Stromal cell of bone marrow (primary cell): ENCODE measurements around the gene KCNN3.

Experiments used
- DNase-seq: peaks from one replicate; pipeline ENCODE4 v3.0.0-alpha.2; 2012; ENCODE audit warnings: low read depth

KCNN3 gene

DNA sequence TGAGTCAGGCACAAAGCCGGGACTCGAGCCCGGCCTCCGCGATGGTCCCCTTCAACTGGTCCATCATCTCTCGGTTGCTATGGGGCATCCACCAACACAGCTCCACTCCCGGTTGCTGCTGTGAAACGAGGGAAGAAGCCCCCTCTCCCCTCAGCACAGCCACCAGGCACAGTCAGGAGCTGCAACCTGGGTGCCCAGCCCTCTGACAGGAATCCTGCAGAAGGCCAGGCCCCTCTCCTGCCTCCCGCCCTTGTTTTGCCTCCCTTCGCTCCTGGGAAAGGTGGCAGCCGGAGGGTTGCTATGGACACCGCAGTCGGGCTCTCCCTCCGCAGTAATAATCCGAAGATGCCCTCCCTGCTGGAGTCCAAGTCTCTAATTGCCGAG, 8.9 kb upstream of the KCNN3 start:
- DNase-seq: no peak

DNA sequence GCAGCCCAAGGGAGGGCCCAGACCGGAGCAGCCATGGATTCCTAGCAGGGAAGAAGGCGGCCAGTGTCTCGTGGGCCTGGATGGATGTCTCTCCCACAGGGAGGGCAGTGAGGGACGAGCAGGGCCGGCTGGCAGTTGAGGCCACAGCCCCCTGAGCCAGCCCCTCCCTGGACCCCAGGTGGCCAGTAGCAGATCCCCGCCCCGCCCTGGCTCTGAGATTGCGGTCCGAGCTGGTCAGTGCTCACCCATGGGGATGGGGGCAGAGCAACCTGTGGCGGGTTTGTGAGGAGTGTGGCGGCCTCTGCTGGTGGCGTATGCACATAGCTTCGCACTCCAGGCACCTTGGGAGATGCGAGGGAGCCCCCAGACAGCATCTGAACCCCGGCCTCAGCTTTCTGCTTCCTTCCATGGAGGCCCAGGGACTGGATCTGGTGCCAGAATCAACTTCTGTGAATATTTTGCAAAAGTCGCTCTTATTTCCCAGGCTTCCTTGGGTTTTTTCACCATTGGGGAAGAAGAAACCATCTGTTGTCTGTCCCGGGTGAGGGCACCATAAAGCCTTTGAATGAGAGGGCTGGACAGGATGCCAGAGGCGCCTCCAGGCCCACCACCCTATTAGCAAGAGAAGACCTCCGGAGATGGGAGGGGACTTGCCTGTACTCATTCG, 8.4 kb upstream of the KCNN3 start:
- DNase-seq: peak; percentile 23

DNA sequence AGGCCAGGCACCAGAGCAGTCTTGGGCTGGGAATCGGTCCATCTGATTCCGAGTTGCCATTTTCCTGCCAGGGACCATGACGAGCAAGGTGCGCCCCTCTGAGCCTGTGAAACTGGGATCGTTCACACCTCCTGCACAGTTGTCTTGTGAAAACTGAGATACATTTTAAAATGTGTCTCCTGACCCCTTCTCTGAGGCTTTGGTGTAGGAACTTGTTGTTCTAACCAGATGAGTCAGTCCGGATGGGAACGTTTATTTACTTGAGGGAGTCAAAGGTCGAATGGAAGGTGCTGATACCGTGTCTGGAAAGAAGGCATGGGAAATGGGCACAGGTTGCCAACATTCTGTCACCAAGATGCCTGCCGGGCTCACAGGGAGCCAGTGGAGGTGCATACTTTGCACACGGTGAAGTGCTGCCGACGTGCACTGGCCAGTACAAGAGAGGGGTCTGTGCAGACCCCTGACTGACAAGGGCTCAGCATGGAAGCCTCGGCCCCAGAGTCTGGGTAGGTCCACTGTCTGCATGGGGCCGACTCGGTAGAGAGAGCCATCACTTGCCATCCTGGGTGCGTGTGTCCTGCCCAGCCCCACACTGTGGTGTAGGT, 7.4 kb upstream of the KCNN3 start:
- no peak for DNase-seq

DNA sequence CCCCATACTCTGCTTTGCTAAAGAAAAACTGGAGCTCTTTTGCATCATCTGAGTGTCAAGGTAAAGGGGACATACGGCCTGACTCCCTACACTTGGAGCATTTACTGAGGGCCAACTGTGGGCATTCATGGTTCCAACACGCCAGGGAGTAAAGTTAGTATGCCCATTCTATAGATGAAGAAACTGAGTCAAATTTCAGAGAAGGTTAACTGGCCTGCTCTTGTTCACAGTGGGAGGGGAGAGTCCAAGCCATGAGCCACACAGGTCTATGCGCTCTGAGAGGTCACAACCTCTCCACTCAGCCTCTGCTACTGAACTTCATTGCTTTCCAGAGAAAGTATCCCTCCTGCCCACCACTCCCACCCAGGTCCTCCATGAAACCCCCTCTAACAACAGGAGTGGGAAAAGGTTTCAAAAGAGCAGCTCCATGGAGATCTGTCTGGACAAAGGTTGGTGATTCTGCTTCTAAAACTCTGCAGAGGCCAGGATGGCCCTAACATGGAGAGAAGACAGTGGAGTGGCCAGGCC, 6.8 kb upstream of the KCNN3 start:
- no peak for DNase-seq

DNA sequence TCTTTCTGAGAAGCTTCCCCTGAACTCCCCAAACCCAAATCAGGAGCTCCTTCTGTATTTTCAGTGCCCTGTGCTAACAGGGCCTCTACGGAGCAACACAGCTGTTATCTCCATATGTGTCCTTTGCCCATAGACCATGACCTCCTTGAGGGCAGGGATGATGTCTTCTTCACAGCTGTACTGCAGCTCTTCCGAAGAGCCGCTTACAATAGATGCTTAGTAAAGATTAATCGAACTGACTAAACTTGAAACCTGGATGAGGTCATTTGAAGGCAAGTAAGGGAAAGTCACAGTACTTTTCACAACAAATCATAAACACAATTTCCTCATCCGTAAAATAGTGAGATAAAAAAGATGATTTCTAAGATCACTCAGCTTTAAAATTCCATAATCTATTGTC, 4.4 kb upstream of the KCNN3 start:
- no peak for DNase-seq

DNA sequence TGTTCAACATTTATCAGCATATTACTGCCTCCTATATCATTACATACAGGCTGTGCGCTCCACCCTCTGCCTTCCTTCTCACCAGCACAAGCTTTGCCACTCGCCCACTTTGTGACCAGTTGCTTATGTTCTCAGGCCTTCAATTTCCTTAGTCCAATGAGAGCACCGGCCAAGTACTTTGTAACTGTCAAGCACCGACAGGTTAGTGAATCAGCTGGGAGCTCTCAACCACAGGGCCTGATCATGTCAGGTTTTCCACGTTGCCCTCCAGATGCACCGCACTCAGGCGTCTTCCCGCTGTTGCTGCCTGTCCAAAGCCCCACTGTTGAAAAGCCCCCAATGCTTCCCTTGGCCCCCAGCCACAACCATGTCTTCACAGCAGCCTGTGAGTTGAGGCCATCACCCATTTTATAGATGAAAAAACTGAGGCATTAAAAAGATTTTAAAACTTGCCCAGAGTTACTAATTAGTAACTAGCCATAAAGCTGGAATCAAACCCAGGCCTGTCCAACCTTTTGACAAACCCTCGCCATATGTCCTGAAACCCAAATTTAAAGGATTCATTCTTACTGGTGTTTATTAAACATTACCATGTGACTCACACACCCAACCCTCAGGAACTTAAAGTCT, 3.4 kb upstream of the KCNN3 start:
- no peak for DNase-seq

DNA sequence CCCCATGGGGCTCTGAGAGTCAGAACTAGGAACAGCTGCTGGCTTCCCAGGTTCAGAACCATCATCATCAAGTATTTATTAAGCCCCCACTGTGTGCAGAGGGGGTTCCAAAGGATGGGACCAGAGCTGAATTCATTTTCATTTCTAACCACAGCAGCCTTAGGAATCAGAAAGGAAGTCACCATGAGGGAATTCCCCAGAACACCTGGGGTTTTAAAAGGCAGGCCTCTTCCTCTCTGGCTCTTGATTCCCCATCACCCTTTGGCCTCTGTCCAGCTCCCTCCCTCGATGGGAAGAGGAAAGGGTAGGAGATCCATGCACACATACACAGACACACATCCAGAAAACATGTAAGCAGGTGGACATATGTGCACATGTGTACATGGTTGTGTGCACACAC, 1.3 kb upstream of the KCNN3 start:
- DNase-seq: no peak

DNA sequence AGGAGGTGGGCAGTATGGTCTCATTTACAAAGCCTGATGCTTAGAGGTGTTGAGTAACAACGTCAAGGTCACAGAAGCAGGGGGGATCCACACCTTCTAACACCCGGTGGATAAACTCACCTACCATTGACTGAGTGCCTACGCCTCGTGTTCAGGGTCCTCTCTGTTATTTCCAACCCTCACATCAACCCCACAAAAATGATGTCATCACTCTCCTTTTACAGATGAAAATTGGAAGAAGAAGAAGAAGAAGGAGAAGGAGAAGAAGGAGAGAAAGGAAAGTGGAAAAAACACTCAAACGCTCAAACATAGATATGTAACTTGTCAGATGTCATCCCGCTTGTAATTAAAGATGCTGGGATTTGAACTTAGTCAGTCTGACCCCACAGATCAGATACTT, 653 bp upstream of the KCNN3 start:
- DNase-seq: no peak

DNA sequence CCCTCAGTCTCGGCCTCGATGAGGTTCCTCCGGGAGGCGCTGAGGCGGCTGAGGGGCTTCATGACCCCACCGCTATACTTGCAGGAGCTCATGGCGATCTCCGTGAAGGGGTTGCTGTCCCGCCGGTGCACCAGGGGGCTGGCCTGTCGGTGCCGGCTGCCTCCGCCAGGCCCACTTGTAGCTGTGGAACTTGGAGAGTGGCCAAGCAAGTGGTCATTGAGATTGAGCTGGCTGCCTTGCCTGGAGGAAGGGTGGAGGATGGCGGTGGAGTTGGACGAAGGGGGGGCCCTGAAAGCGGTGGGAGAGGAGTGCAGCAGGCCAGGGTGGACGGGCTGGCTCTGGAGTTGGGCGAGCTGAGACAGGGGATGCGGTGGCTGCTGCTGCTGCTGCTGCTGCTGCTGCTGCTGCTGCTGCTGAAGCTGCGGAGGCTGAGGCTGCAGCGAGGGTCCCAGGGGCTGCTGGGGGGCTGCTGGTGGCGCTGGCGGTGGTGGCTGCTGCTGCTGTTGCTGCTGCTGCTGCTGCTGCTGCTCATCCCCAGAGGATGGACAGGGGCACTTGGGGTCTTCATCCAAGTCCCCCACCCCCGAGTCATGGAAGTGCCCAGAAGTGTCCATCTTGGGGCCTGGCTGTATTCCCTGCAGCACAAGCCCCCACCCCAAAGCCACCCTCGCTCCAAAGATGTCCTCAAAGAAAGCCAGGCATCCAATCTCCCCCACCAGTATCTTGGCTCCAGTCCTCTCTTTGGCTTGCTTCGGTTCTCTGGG, 548 bp downstream of the KCNN3 start:
- no peak for DNase-seq

DNA sequence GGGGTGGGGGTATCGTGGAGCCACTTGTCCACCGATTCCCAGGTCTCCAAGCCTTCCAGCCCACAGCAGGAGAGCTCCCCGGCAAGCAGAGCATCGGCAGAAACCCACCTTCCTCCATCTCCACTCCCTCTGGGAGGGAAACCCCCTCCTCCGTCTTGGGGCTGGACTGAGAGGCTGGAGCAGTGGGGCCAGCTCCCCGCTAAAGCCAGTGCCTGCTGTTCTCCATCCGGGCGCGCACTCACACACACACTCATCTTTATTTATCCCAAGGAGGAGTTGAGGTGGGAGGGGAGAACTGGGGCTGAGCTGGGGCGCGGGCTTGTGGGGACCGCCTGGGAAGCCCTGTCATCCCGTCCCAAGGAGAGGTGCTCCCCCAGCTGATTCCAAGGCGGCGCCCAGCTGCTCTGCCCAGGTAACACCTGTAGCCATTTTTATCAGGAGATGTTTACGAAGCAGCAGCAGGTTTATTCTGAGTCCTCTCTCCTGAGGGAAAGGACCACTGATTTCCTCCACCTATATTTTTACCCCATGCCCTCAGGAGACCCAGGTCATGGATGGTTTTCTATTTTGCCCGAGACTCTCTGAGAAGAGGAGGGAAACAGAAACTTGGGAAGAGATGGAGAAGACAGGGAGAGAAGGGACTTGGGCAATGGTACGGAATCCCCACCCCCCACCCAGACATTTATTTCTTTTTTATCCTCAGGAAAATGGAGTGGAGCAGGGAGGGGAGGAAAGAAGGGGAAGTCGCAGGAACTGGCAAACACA, 2.1 kb downstream of the KCNN3 start:
- DNase-seq: no peak

DNA sequence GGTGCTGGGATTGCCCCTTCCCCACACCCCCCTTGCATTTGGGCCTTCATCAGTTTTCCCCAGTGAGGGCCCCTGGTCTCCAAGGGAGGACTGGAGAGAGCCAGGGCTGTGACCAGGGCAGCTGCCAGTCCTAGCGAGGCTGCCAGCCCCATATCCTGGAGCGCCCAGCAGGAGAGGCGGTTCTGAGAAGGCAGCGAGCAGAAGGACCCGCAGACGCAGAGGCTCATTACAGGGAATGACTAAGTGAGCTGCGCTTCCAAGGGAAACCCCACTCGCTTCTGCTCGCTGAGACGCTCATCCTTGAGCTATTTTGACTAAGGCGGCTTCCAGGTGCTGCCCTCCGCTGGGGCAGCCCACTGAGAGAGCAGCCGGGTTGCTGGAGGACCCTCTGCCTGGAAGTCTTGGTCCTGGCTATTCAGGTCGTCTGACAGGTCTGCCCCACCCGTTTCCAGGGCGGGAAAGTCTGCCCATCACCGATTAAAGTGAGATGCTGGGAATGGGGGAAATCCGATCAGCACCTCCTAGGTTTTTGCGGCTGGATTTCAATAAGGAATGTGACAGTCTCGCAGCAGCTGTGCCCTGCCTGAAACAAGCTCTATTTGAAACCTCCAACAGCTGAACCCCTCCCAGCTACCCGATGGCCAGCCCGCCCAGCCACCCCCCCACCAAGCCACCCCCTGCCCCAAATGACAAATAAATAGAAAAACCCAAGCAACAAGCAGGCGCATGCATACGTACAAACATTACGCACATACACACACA, 2.8 kb downstream of the KCNN3 start:
- DNase-seq: peak; percentile 44

DNA sequence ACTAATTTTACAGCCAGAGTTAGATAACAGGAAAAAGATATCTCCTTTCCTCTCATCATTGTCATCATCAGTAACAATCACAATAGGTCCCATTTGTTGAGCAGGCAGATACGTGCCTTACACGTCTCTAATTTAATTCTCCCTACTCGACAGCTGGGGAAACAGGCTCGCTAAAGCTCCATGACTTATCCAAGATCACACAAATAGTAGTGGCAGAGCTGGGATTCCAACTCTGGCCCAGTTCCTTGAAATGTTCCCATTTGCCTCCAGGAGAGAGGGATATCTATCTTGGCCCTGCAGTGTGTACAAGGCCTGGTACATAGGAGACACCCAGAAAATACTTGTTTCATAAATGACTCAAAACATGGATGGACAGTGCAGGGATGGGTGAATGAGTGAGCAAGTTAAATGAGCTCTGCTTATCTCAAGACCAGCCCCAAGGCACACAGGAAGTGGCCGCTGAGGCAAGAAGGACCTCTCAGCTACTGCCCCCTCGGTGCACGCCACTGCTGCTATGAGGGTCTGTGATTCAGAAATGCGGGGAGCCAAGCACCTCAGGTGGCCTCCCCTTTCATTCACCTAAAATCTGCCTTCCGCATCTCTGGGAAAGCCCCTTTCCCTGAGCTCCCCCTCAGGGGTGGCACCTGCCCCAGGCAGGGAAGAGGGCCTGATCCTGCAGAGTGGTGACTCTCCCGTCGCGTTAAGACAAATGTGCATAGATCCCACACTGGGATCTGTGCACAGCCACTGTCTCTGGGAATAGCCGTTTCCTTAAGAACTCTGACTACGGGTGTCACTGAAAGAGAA, 3.6 kb downstream of the KCNN3 start:
- DNase-seq: no peak

DNA sequence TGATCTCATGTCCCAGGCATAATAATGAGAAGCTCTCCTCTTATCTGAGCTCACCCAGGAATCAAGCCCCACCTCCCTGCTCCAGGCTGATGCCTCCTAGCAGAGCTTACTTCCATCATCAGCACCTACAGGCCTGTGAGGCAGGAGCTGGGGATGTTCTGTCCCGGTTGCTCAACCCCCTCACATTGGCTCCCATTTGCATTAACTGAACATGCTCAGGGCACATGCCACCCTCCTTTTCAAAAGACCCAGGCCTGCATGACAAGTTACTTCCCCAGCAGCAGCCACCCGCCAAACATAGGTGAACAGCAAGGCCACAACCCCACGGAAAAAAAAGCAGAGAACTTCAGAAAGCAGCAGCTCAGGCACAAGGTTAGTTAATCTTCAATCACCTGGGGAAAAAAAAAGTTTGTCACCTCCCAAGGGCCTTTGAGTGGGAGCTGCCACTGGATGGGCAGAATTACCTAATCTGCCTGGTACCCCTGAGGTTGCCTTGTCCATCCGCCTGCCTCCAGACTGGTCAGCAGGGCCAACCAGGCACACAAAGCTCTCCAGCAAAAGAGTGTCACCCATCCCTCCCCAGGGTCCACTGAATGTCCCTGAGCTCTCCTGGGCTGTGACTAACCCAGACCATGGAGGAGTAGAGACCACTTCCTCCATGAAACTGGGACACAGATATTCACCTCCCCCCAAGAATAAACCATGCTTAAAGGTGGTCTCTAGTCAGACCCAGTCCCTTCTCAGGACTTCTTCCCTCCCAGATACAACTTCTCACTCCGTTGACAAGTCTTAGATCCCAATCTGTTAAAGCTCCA, 4.4 kb downstream of the KCNN3 start:
- DNase-seq: no peak

DNA sequence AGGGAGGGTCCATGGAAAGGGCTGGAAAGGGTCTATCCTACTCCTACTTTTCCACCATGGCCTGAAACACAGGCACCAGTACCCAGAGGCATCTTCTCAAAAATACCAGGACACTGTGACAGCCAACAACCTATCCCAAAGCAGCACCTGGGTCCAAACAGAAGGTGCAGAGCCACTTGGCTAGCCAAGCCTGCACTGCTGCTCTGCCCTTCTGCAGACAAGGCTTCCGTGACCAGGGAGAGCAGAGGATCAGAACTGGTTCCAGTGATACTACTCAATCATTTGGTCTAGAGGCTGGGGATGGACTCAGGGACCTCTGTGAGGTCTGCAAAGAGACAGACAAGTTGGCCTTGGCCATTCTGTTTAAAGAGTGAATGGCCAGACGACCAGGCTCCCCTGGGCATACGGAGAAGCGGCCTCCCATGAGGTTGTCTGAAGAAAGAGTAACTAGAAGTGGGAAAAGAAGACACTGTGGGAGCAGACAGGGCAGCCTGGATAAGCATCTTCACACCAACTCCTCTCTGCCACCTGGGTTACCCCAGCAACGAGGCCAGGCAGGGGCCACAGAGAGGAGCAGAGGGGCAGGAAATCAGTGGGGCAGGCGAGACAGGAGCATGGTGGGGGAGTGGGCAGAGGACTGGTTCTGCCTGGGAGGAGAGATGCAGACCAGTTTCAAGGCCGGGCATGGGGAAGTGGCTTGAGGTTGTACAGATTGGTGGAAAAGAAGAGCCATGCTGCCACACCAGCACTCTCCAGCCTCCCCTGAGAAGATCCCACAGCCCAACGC, 5.7 kb downstream of the KCNN3 start:
- DNase-seq: no peak

DNA sequence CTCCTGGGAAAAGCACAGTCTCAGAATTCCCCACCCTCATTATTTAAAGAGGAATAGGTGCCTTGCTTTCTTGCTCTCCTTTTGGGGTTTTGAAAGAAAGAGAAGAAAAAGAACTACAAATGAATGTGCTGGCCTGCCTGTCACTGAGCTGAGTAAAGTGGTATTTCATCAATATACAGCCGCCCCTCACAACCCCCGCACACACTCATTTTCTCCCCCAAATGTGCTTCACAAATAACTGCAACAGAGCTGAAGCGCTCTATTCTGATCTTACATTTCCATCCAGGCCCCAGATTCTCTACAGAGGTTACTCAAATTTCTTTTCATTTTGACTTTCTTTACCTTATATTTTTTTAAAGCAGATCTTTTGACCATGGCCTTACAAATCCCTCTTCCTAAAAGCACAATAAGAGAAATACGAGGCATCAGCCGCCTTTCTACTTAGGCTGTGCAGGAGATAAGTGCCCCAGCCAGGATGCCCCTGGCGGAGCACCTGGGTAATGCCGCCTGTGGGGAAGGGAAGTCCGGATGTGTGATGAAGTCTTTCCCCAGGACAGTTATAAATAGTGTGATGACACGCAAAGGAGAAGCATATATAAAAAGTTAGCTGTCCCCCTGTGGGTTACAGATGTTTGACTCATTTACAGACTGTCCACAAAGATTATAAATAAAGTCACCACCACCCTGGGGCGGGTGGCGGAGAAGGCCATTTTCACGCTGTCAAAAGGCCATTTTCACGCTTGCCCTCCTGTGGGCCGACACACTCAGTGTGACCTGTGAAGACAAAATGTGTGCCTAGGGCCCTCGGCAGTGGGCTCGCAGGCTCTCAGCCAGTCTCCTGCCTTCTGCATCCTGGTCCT, 6.5 kb downstream of the KCNN3 start:
- DNase-seq: no peak

DNA sequence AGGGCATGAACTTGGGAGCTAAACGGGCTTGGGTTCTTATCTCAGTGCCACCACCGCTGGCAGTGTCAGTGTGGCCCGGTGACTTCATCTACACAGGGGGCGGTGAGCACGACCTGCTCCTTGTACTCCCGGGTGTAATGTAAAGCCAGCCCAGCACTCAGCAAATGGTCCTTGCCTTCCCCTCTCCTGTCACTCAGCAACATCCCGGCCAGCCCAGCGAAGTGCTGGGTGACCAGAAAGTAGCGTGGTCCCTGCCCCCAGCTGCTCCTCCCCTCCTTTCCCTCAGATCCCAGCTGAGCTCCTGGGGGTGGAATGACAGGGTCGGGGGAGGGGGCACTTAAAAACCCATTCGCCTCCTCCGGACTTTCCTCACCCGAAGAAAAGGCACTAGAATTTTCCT, 7.2 kb downstream of the KCNN3 start:
- DNase-seq: no peak

DNA sequence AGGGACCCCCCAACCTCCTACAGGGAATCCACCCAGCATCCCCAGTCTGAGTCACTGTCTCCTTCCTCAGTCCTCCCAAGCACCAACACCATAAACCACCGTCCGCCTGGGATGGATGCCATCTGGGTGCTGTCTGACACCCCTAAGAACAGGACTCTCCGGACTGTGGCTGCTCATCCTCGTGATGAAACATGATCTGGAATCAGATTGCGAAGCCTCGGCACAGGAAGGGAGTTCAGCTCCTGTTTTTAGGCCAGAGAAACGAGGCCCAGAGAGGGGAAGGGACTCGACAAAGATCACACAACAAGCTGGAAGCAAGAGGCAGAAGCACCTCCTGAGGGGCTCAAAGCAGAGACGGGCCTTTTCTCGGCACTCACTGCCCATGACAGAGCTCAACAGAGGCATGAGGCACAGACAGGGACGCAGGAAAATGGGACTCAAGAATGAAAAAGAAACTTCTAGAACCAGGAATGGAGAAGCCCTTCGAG, 8.4 kb downstream of the KCNN3 start:
- no peak for DNase-seq
